Measurements from ENCODE around the gene WWP2.

DNA sequence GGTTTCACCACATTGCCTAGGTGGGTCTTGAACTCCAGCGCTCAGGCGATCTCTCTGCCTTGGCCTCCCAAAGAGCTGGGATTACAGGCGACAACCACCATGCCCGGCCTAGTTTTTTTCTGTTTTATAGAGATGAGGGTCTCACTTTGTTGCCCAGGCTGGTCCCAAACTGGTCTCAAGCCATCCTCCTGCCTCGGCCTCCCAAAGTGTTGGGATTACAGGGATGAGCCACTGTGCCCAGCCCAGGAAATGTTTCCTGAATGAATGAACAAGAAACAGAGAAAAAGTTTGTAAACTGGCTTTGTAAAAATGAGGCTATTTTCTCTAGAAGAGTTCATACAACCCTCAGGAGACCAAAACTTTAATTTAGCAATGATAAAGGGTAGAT, 68.0 kb downstream of the WWP2 start:
- TF ChIP-seq, protein P1, sequence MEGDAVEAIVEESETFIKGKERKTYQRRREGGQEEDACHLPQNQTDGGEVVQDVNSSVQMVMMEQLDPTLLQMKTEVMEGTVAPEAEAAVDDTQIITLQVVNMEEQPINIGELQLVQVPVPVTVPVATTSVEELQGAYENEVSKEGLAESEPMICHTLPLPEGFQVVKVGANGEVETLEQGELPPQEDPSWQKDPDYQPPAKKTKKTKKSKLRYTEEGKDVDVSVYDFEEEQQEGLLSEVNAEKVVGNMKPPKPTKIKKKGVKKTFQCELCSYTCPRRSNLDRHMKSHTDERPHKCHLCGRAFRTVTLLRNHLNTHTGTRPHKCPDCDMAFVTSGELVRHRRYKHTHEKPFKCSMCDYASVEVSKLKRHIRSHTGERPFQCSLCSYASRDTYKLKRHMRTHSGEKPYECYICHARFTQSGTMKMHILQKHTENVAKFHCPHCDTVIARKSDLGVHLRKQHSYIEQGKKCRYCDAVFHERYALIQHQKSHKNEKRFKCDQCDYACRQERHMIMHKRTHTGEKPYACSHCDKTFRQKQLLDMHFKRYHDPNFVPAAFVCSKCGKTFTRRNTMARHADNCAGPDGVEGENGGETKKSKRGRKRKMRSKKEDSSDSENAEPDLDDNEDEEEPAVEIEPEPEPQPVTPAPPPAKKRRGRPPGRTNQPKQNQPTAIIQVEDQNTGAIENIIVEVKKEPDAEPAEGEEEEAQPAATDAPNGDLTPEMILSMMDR (IDR thresholded peaks at IDR 0.05), result no peak
- TF ChIP-seq POLR2A (IDR thresholded peaks at IDR 0.05), result no peak
